NCI-H524 treated with DMSO at 0.1 percent for 48 hours (cell line): ENCODE results near the gene ELP4.
"Not testable (repeated sequence)": the region's sequence is repeated elsewhere in the genome, so short reads cannot be mapped to it uniquely, and the experiment has no call there.

Experiments
- DNase-seq: peaks from one replicate; lab custom pipeline; 2025; lab: John Stamatoyannopoulos, UW

ELP4 gene

GRCh38 chr11:31711137-31711536 lies 201.6 kb downstream of the ELP4 start:
- no peak for DNase-seq

- no peak for DNase-seq
These were observed 203.3 kb downstream of the ELP4 start for GRCh38 chr11:31712851-31713250.

DNA sequence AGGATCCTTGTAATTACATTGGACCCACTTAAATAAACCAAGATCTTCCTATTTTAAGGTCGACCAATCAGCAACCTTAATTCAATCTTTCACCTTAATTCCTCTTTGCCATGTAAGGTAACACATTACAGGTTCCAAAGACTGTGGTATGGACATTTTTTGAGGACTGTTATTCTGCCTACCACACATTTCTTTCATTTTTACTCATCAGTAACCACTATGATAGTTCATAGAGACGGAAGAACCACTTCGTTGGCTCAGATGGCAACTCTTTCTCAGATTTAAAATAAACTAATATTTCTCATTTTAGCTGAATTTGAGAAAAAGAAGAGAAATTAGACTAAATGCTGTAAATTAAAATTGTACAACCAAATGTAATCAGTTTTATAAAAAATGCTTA lies 205.3 kb downstream of the ELP4 start:
- no peak for DNase-seq

DNA sequence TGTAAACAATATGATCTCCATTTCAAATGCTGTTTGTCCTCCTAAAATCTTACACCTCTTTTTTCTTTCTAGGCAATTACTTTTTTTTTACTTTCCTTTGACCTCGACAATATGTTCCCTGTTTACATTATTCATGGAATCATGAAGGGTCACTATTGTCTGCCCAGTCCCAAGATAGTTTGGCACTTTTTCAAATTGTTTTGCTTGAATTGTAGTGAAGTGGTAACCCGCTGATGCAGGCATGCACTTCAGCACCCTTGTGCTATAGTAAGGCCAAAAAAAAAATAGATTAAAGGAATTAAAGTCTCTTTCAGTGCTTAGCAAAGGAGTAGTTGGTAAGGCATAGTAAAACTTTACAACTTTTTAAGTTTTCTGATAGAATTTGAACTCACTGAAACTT lies 210.7 kb downstream of the ELP4 start:
- DNase-seq, result no peak

- DNase-seq, result no peak
These were observed 211.3 kb downstream of the ELP4 start for GRCh38 chr11:31720671-31721365.

DNA sequence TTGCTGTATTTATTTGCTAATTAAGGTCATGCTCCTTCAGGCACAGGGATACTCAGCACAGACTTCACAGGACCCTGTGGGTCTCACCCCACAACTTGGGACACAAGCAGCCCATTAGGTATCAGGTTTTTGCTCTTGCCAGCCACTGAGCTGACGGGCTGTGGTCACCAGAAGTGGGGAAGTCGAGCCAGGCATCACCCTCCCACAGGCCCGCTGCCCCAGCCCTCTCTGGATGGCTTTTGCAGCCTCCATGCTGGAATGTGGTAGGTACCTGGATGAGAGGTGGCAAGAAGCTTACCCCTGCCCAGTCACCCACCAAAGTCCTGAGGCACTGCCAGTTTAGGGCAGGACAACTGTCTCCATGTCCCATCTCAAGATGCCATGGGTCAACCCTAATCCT lies 213.2 kb downstream of the ELP4 start:
- no peak for DNase-seq

DNA sequence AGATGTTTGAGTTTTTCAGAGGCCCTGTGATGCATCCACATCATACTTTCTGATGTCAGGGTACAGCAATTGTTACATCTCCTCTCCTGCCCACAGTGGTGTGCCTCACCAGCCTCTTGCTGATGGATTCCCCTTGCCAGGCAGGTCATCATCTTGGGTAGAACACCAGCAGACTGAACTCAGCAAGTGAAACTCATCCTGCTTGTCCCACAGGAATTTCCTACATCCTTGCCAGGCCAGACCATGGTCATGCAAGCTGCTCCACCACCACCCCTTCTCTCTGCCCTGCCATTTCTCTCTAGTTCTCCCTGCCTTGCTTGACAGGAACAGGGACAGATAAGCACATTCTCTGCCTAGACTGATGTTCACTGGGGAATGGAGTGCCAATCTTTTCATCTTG lies 215.6 kb downstream of the ELP4 start:
- DNase-seq, result no peak

- no peak for DNase-seq
These were observed 218.9 kb downstream of the ELP4 start for GRCh38 chr11:31728432-31728831.

DNA sequence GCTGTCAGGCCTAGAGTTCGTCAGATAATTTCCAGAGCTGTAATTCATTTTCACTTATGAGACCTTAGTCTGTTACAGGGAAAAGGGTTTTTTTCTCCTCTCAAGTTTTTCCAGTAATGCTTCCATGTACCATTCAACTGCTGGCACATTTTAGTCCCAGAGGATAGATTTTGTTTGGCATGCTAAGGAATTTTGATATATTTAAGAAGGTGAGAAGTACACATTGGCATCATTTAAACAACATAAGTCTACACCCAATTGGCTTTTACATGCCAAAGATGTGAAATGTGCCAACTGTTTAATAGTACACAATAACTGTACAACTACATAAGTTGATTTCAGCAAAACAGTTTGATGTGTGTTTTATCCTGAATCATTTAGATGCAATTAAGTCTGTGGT lies 230.6 kb downstream of the ELP4 start:
- no peak for DNase-seq

GRCh38 chr11:31740731-31741368 lies 231.3 kb downstream of the ELP4 start:
- not testable (repeated sequence) for DNase-seq

GRCh38 chr11:31747581-31747980 lies 238.0 kb downstream of the ELP4 start:
- DNase-seq, result no peak

- DNase-seq, result peak; percentile 99
These were observed 247.8 kb downstream of the ELP4 start for GRCh38 chr11:31757260-31757835.

- DNase-seq, result no peak
These were observed 252.1 kb downstream of the ELP4 start for GRCh38 chr11:31761636-31762035.

GRCh38 chr11:31763296-31763695 lies 253.7 kb downstream of the ELP4 start:
- DNase-seq, result no peak

DNA sequence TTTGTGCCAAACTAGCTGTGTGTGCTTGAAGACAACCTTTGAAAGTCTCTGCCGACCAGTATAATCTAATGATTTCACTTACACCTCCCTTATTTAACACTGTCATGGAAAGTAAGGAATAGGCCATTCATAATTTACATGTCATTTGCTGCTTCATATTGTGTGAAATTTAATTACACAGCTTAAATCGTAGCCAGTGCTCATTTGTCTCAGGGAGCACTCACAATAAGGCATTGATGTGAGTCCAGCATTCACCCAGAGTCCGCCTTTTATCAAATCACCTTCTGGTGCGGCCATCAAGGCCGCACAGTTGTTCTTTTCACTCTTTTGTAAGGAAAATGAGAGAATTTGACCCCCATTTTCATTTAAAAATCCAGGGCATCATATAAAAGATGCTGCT lies 254.7 kb downstream of the ELP4 start:
- no peak for DNase-seq

DNA sequence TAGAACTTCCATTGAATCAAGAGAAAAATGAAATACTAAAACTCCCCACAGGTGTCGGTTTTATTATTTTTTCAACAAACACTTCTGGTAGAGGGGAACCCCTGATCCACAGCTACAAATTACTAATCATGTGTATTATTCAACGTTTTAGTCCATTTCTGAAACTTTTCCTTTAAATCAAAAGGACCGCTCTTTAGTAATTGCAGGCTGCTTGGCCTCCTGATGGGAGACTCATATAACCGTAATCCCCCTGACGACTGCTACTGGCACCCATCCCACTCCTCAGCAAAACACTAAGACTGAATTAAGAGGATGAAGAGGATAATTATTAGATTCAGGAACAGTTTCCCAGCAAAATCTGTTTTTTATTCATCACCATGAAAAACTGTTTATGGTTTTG lies 255.2 kb downstream of the ELP4 start:
- DNase-seq, result peak; percentile 41

GRCh38 chr11:31767066-31767465 lies 257.5 kb downstream of the ELP4 start:
- no peak for DNase-seq

- DNase-seq, result no peak
These were observed 258.1 kb downstream of the ELP4 start for GRCh38 chr11:31767685-31768084.

GRCh38 chr11:31768749-31769640 lies 259.4 kb downstream of the ELP4 start:
- DNase-seq, result no peak

- no peak for DNase-seq
These were observed 260.6 kb downstream of the ELP4 start for GRCh38 chr11:31770011-31770700.

- DNase-seq, result no peak
These were observed 262.8 kb downstream of the ELP4 start for GRCh38 chr11:31772412-31772811.

DNA sequence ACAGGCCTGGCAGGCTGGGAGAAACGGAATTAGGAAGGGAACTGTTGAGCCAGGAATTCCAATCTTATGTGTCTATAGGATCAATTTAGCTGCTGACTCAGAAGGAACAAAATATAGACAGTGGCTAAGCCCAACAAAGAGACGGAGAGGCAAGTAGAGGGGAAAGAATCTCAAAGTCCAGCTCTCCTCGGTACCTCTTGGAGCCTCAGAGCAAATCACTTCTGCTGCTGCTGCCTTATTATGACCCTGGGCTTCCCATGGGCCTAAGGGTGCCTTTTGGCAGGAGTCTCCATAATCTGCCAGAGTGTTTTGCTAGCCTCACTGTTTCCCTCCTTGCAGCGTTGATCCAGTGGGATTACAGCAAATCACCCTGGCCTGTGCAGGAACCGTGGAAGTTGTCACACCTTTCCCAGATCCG lies 269.8 kb downstream of the ELP4 start:
- no peak for DNase-seq
